GM18907 (cell line): ENCODE data around the gene CDH6.

Source experiments
- ATAC-seq: cut with Tn5 transposase; IDR thresholded peaks from one replicate; pipeline ENCODE4 v1.9.1; 2021; ENCODE audit warnings: mild to moderate bottlenecking, moderate library complexity; ENCODE audit not compliant: unreplicated experiment

Gene CDH6

GRCh38 chr5:31244921-31245320 is 51.4 kb downstream of the CDH6 start:
- ATAC-seq = no peak

- no peak for ATAC-seq
Measured at GRCh38 chr5:31247381-31247780, 53.9 kb downstream of the CDH6 start.

GRCh38 chr5:31250201-31250600 is 56.7 kb downstream of the CDH6 start:
- ATAC-seq = no peak

- no peak for ATAC-seq
Measured at GRCh38 chr5:31251032-31251431, 57.5 kb downstream of the CDH6 start.

- no peak for ATAC-seq
Measured at GRCh38 chr5:31255041-31255440, 61.6 kb downstream of the CDH6 start.

GRCh38 chr5:31268256-31268655 is 74.8 kb downstream of the CDH6 start:
- ATAC-seq = no peak

GRCh38 chr5:31268686-31269085 is 75.2 kb downstream of the CDH6 start:
- ATAC-seq = no peak

- no peak for ATAC-seq
Measured at GRCh38 chr5:31269259-31269658, 75.8 kb downstream of the CDH6 start.

- no peak for ATAC-seq
Measured at GRCh38 chr5:31270396-31270795, 76.9 kb downstream of the CDH6 start.

GRCh38 chr5:31271567-31271966 is 78.1 kb downstream of the CDH6 start:
- ATAC-seq = no peak

- no peak for ATAC-seq
Measured at GRCh38 chr5:31273161-31273560, 79.7 kb downstream of the CDH6 start.

GRCh38 chr5:31273631-31274378 is 80.3 kb downstream of the CDH6 start:
- ATAC-seq = peak; percentile 78

GRCh38 chr5:31280210-31280609 is 86.7 kb downstream of the CDH6 start:
- no peak for ATAC-seq

- ATAC-seq = no peak
Measured at GRCh38 chr5:31283326-31283725, 89.8 kb downstream of the CDH6 start.

- no peak for ATAC-seq
Measured at GRCh38 chr5:31285025-31285424, 91.5 kb downstream of the CDH6 start.

- no peak for ATAC-seq
Measured at GRCh38 chr5:31287985-31288384, 94.5 kb downstream of the CDH6 start.

GRCh38 chr5:31289429-31289828 is 95.9 kb downstream of the CDH6 start:
- no peak for ATAC-seq

GRCh38 chr5:31291323-31291854 is 97.9 kb downstream of the CDH6 start:
- no peak for ATAC-seq

GRCh38 chr5:31300501-31300900 is 107.0 kb downstream of the CDH6 start:
- no peak for ATAC-seq

- ATAC-seq = no peak
Measured at GRCh38 chr5:31301833-31302232, 108.3 kb downstream of the CDH6 start.

GRCh38 chr5:31303688-31304087 is 110.2 kb downstream of the CDH6 start:
- no peak for ATAC-seq

GRCh38 chr5:31317665-31318064 is 124.2 kb downstream of the CDH6 start:
- ATAC-seq = no peak

- no peak for ATAC-seq
Measured at GRCh38 chr5:31319335-31319734, 125.8 kb downstream of the CDH6 start.
